Measurements from ENCODE around the gene EIF6.
"Not testable (repeated sequence)": the region's sequence is repeated elsewhere in the genome, so short reads cannot be mapped to it uniquely, and the experiment has no call there.

Gene EIF6

DNA sequence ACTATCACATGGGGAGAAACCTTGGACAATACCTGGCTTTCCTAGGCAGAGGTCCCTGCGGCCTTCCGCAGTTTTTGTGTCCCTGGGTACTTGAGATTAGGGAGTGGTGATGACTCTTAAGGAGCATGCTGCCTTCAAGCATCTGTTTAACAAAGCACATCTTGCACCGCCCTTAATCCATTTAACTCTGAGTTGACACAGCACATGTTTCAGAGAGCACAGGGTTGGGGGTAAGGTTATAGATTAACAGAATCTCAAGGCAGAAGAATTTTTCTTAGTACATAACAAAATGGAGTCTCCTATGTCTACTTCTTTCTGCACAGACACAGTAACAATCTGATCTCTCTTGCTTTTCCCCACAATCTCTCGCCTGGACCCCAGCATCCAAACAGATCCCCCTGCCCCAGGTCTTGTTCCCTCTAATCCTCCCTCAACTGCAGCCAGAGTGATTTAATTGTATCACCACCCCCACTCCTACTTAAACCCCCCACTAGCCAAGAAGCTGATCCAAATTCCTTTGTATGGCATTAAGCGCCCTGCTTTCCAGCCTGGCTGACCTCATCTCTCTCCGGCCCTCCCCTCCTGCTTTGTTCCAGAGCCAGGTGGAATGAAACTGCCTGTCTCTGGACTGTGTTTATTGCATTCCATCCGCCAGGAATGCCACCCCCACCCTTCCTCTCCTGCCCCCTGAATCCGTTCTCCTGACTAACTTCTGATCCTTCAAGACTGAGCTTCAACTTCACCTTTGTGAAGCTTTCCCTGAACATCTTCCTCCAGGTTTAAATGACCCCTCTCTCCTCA, 21.6 kb downstream of the EIF6 start:
- peak in 1 of 58 donors; percentile 8 for DNase-seq

DNA sequence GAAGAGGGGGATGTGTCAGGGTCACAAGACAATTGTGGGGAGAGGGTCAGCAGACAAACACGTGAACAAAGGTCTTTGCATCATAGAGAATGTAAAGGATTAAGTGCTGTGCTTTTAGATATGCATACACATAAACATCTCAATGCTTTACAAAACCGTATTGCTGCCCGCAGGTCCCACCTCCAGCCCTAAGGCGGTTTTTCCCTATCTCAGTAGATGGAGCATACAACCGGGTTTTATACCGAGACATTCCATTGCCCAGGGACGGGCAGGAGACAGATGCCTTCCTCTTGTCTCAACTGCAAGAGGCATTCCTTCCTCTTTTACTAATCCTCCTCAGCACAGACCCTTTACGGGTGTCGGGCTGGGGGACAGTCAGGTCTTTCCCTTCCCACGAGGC, 22.3 kb downstream of the EIF6 start:
- DNase-seq, result not testable (repeated sequence)

GRCh38 chr20:35260426-35260825, 24.1 kb downstream of the EIF6 start:
- DNase-seq, result peak in 1 of 58 donors; percentile 33

DNA sequence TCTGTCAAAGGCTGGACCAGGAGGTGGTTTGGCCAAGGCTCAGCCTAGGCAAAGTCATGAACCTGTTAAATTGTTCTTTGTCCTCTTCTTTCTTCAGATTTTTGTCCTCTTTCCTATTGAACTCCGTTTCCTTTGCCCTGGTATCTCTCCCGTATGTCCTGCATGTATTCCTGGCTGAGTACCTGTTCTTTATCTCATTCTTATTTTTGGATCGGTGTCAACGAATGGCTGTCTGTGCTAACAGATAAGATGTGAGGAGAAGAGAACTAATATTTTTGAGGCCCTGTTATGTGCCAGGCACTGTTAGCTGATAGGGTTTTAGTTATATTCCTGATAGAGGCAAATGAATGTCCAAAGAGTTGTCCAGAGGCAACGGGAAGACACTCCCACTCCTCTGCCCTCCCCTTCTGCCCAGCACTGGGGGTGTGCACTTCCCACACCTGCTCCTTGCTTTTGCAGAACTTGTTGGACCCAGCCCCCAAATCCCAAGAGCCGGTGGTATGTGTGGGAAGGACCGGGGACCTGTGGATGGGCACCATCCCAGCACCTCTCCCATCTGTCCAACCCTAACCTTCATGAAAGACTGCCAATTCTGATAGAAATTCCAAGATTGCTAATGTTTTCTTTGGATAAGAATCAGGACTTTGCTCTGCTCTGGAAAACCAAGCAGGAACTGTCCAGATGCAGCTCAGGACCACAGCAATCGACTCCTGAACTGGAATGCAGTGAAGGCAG, 27.2 kb downstream of the EIF6 start:
- no peak for DNase-seq

DNA sequence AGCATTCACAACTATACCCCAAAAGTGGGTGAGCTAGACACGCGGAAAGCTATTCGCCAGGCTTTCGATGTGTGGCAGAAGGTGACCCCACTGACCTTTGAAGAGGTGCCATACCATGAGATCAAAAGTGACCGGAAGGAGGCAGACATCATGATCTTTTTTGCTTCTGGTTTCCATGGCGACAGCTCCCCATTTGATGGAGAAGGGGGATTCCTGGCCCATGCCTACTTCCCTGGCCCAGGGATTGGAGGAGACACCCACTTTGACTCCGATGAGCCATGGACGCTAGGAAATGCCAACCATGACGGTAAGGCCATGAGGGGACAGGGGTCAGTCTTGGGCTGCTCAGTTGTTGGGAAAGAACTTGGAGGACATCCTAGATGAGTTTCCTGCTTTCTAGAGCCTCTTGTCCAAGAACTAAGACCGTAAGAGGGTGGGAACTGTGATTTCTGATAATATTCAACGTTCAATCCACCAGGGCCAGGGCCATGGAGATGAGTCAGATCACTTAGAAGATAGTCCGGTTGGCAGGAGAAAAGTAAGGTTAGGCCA, 30.0 kb downstream of the EIF6 start:
- DNase-seq, result no peak

DNA sequence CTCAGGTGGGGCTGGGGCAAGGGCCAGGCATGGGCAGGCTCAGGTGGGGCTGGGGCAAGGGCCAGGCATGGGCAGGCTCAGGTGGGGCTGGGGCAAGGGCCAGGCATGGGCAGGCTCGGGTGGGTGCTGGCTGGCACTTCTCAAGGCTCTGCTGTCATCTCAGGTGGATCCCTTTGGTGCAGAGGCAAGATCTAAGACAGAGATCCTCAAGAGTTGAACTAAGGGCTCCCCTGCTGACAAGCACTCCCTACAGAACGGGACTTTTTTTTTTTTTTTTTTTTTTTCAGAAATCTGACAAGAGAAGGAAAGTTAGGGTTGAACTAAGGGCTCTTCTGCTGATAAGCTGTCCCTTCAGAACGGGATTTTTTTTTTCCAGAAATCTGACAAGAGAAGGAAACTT, 31.6 kb downstream of the EIF6 start:
- no peak for DNase-seq

DNA sequence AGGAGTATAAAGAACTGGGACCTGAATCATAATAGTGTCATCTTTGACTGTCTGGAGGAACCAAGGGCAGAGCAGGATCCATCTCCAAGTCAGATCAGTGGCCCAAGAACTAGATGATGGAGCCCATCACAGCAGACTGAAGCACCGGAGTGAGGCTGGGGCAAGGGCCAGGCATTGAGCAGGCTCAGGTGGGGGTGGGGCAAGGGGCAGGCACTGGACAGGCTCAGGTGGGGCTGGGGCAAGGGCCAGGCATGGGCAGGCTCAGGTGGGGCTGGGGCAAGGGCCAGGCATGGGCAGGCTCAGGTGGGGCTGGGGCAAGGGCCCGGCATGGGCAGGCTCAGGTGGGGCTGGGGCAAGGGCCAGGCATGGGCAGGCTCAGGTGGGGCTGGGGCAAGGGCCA, 32.0 kb downstream of the EIF6 start:
- DNase-seq, result not testable (repeated sequence)

DNA sequence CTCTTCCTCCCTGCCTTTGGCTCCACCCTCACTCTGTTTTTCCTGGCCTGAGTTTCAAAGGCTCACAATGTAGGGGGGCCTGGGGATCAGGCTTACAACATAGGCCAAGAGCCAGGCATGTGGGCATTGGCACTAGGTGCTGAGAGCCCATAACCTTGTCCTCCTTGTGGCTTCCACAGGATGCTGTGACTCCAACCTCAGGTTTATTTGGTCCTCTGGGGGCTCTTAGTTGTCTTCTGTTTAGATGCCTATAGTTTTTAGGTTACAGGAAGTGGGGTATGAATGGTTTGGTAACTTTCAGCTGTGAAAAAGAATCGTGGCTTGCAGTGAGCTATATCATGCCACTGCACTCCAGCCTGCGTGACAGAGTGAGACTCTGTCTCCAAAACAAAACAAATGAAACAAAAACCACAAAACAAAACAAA, 32.5 kb downstream of the EIF6 start:
- DNase-seq, result no peak

GRCh38 chr20:35251613-35251940, 33.0 kb downstream of the EIF6 start:
- DNase-seq, result no peak

GRCh38 chr20:35248641-35249475, 35.7 kb downstream of the EIF6 start:
- no peak for DNase-seq

- no peak for DNase-seq
These were observed 37.8 kb downstream of the EIF6 start for GRCh38 chr20:35246723-35247122.

DNA sequence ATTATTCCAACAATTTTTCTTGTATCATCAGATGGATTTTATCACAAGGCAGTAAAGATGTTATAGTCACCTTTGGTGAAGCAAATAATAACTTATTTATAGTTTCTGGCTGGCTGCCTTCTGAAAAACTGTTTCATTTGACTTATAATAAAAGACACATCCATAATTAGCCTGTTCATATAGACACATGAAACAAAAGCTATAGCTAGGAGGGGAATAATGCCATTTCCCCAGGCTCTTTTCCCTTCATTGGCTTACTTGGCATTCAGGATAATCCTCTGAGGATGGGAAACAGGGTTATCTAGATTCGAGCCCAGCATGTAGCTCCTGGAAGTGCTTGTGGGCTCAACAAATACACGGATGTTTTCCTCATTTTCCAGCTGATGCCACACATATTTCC, 40.6 kb downstream of the EIF6 start:
- no peak for DNase-seq

DNA sequence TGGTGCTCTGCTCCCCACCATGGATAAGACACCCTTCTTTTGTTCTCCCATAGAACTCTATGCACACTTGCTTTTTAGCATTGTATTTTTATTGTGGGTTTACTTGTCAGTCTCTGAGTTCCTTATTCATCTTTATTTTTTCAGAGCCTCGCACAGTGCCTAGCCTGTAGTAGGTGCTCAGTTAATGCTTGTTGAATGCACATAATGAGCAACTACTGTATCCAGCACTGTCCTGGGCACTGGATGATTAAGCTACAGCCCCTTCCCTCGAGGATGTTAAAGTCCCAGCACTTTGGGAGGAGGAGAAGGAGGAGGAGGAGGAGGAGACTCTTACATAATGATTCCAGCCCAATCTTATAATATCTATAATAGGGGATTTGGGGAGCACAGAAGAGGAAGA, 41.3 kb downstream of the EIF6 start:
- no peak for DNase-seq

- DNase-seq, result no peak
These were observed 43.7 kb downstream of the EIF6 start for GRCh38 chr20:35240811-35241293.

DNA sequence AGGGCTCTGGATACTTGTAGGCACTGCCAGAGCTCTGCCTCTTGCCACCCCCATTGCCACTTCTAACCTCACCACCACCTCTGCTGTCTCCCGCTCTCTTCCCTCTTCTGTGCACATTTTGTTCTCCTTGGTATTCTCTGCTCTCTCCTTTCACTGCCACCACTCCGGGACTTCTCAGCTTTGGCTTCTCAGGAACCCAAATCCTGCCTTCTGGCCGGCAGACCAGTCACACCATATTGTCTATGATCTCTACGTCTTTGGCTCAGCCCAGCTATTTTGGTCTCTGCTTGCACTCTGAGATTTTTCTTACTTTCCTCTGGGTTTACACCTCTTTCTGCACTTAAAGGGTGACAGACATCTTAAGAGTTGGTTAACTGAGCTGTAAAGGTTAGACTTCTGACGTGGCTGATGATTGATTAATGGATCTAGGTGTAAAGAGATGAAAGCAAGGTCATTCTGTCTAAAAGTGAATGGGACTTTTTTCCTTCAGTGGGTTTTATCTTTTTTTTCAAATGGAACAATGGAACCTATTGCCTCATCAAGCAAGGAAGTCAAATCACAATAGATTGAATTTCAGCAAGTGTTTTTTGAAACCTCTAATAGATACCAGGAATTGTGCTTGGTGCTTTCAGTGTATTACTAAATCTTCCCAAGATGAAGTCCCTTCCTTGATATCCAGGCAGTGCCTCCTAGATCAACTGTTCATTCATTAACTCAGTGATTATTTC, 44.3 kb downstream of the EIF6 start:
- DNase-seq, result no peak

DNA sequence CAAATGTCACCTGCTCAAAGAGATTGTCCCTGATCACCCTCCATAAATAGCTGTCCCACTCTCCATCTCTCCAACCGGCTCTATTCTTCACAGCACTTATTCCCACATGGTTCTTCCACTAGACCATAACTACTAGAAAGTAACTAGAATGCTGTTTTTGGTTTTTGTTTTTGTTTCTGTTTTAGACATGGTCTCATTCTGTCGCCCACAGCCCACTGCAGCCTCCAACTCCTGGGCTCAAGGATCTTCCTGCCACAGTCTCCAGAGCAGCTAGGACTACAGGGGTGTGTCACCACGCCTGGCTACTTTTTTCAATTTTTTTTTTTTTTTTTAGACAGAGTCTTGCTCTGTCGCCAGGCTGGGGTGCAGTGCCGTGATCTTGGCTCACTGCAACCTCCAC, 45.8 kb downstream of the EIF6 start:
- DNase-seq, result no peak

DNA sequence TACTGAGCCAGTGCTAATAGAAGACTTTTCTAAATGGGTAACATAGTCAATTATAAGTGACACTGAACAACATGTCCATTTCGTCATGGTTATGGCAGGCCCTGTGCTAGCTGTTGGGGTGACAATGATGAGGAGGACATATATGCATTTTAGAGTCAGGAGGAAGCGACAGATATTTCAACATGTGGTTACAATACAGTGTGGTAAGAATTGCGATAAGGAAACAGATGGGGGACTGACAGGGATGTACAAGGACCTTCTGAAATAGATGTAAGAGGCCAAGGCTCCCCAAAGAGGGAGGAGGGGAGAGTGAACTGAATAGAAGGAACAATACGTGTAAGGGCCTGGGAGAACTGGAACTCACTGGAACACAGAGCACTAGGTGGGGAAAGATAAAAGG, 46.4 kb downstream of the EIF6 start:
- DNase-seq, result no peak

DNA sequence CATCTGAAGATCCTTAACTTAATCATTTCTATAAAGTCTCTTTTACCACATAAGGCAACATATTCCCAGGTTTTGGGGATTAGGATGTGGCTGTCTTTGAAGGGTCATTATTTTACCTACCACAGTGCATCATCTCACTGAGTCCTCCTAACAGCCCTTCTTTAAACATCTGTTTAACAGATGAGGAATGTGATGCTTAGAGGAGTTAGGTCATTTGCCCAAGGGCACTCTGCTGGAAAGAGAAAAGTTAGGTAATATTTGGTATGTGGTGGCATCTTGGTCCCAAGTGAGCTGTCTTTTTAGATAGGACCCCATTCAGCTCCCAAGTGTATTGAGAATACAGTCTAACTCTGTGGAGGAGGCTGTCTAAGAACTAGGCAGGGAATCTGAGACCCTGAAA, 47.1 kb downstream of the EIF6 start:
- DNase-seq, result no peak

- DNase-seq, result peak in 29 of 58 donors; percentile 0 to 81 (median 25)
These were observed 48.7 kb downstream of the EIF6 start for GRCh38 chr20:35235881-35236280.

DNA sequence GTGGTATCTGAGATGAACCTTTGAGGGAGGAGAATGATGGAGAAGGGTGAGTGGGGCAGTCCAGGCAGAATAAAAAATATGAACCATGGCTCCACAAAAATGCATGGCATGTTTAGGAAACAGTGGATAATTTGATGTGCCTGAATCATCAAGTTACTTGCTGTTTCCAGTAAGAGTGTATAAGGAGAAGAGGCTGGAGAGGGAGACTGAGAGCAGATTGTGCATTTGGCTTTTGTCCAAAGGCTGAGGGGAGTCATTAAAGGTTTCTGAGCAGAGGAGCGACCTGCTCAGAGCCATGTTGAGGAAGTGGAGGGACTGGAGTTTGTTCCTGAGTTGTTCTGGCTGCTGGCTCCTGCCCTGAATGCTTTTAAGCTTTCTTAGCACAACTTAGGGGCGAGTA, 52.0 kb downstream of the EIF6 start:
- DNase-seq, result no peak
